ENCODE results near the gene CDC23.
"Not testable (repeated sequence)": the region's sequence is repeated elsewhere in the genome, so short reads cannot be mapped to it uniquely, and the experiment has no call there.

Gene CDC23

GRCh38 chr5:138213161-138214029 is at the start of gene CDC23:
CDC23 (minus strand) TSS chr5:138213323; CDS start chr5:138213312, 11 bp downstream.
- peak; percentile 81 for DNase-seq

GRCh38 chr5:138258704-138259292 is 45.7 kb upstream of the CDC23 start:
- DNase-seq: no peak

GRCh38 chr5:138257583-138257982 is 44.5 kb upstream of the CDC23 start:
- DNase-seq: no peak

- DNase-seq: no peak
Measured at GRCh38 chr5:138252944-138253343, 39.8 kb upstream of the CDC23 start.

- DNase-seq: not testable (repeated sequence)
Measured at GRCh38 chr5:138247800-138248199, 34.7 kb upstream of the CDC23 start.

- no peak for DNase-seq
Measured at GRCh38 chr5:138246822-138247221, 33.7 kb upstream of the CDC23 start.

- no peak for DNase-seq
Measured at GRCh38 chr5:138246334-138246733, 33.2 kb upstream of the CDC23 start.

- DNase-seq: no peak
Measured at GRCh38 chr5:138245717-138246116, 32.6 kb upstream of the CDC23 start.

GRCh38 chr5:138243794-138244193 is 30.7 kb upstream of the CDC23 start:
- no peak for DNase-seq

GRCh38 chr5:138241688-138242571 is 28.8 kb upstream of the CDC23 start:
- DNase-seq: no peak

GRCh38 chr5:138240650-138241385 is 27.7 kb upstream of the CDC23 start:
- DNase-seq: no peak

GRCh38 chr5:138238034-138238433 is 24.9 kb upstream of the CDC23 start:
- DNase-seq: no peak

- no peak for DNase-seq
Measured at GRCh38 chr5:138234651-138235050, 21.5 kb upstream of the CDC23 start.

- DNase-seq: no peak
Measured at GRCh38 chr5:138233280-138233679, 20.2 kb upstream of the CDC23 start.

GRCh38 chr5:138230981-138231589 is 18.0 kb upstream of the CDC23 start:
- no peak for DNase-seq

- no peak for DNase-seq
Measured at GRCh38 chr5:138230261-138230660, 17.1 kb upstream of the CDC23 start.

GRCh38 chr5:138229387-138229786 is 16.3 kb upstream of the CDC23 start:
- no peak for DNase-seq

- no peak for DNase-seq
Measured at GRCh38 chr5:138226910-138227309, 13.8 kb upstream of the CDC23 start.

- DNase-seq: no peak
Measured at GRCh38 chr5:138224712-138225111, 11.6 kb upstream of the CDC23 start.

- DNase-seq: no peak
Measured at GRCh38 chr5:138223532-138223931, 10.4 kb upstream of the CDC23 start.

GRCh38 chr5:138216799-138217198 is 3.7 kb upstream of the CDC23 start:
- DNase-seq: no peak

- no peak for DNase-seq
Measured at GRCh38 chr5:138212828-138213160, 329 bp downstream of the CDC23 start.
